SU-DHL-6 (cell line): ENCODE results near the gene CAMK1D.

Experiments used
- H2AFZ ChIP-seq: fragments of 200-600 bp; sonication (generic); 2 replicates; pipeline ENCODE4 v1.6.1; 2014; ENCODE audit warnings: low read depth, mild to moderate bottlenecking, moderate library complexity, mixed read lengths, antibody characterized with exemption, low read length; ENCODE audit not compliant: severe bottlenecking
- H3F3A ChIP-seq: fragments of 200-600 bp; shearing (Covaris generic); 2 replicates; pipeline ENCODE4 v1.6.0; 2016; ENCODE audit warnings: antibody characterized with exemption, mild to moderate bottlenecking; ENCODE audit not compliant: insufficient read depth
- H3K27ac ChIP-seq: fragments of 200-600 bp; sonication (generic); 2 replicates; pipeline ENCODE4 v1.5.1; 2016; ENCODE audit warnings: low read depth, mild to moderate bottlenecking, low read length, moderate library complexity, mixed read lengths
- H3K27me3 ChIP-seq: fragments of 200-600 bp; sonication (generic), shearing (Covaris generic); 2 replicates; pipeline ENCODE4 v1.6.0; 2014; ENCODE audit warnings: mild to moderate bottlenecking, low read length
- H3K36me3 ChIP-seq: fragments of 200-600 bp; sonication (generic); 2 replicates; pipeline ENCODE4 v1.6.1; 2014; ENCODE audit warnings: mild to moderate bottlenecking, low read length, mixed read lengths
- H3K4me2 ChIP-seq: fragments of 300-600, 200-600 bp; shearing (Covaris generic), sonication (generic); 2 replicates; pipeline ENCODE4 v1.6.0; 2014; ENCODE audit warnings: low read length, low read depth, mild to moderate bottlenecking; ENCODE audit not compliant: poor library complexity, severe bottlenecking
- H3K4me3 ChIP-seq: fragments of 200-600 bp; sonication (generic); 2 replicates; pipeline ENCODE4 v1.5.1; 2014; ENCODE audit warnings: antibody characterized with exemption, low read length, mild to moderate bottlenecking, mixed read lengths; ENCODE audit not compliant: insufficient read depth, poor library complexity, severe bottlenecking
- H3K79me2 ChIP-seq: fragments of 200-600 bp; sonication (generic); 2 replicates; pipeline ENCODE4 v1.6.1; 2014; ENCODE audit warnings: mild to moderate bottlenecking, low read length, moderate library complexity; ENCODE audit not compliant: insufficient read depth
- H3K9ac ChIP-seq: fragments of 200-600 bp; sonication (generic); 2 replicates; pipeline ENCODE4 v1.7.0; 2014; ENCODE audit warnings: mild to moderate bottlenecking, low read length
- H3K9me2 ChIP-seq: fragments of 200-600 bp; sonication (generic); replicated peaks from 2 replicates; pipeline ENCODE4 v1.6.1; 2014; ENCODE audit warnings: low read length; ENCODE audit not compliant: insufficient read depth
- H3K9me3 ChIP-seq: fragments of 200-600 bp; sonication (generic); 2 replicates; pipeline ENCODE4 v1.6.1; 2014; ENCODE audit warnings: low read length, mixed read lengths; ENCODE audit not compliant: insufficient read depth
- H4K20me1 ChIP-seq: fragments of 200-600 bp; sonication (generic); 2 replicates; pipeline ENCODE4 v1.6.1; 2014; ENCODE audit warnings: low read depth, mild to moderate bottlenecking, antibody characterized with exemption, low read length, moderate library complexity, mixed read lengths
- EZH2phosphoT487 ChIP-seq: fragments of 200-600 bp; sonication (generic), shearing (Covaris generic); conservative IDR thresholded peaks from 2 replicates; pipeline ENCODE4 v1.6.1; 2018; ENCODE audit warnings: mild to moderate bottlenecking, antibody characterized with exemption, low read length, moderate library complexity, mixed read lengths
- TF ChIP-seq, protein P1 (sequence below): fragments of 200-600 bp; sonication (generic); IDR thresholded peaks from one replicate; pipeline ENCODE4 v1.5.1; 2017; ENCODE audit warnings: antibody characterized with exemption, mild to moderate bottlenecking, low read length, moderate library complexity; ENCODE audit not compliant: insufficient read depth, poor library complexity, severe bottlenecking

The CAMK1D gene

DNA sequence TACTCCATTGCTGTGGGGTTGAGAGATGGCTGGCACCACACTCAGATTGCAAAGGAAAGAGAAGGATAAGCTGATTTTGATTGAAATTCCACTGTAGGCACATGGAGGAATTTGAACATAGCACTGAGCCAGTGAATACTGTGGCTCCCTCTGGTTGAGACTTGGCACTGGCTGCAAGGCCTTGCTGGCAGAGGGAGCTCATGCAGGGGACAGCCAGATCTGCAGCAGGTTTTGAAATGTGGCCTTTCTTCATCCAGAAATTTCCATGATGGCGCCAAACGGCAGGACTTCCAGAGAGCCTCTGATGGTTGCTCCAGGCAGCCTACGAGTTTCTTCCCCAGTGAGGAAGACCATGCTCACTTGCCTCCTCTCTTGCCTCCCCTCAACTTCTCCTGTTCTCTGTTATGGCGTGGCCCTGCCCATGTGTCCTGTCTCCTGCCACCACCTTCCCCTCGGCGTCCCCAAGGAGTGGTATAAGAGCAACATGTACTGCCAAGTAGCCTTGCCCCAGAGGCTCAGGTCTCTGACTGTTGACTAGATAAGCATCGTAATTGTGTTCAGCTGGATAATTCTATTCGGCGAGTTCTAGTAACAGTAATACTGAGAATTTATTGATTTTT is 386.6 kb downstream of the CAMK1D start:
- Histone ChIP-seq H3K9me3 (no peaks in the 10 kb centered on the region), H2AFZ (no peak overlapping the region), H3K9me2 (no peaks in the 10 kb centered on the region), H3K79me2 (peaks cover 9% of the 10 kb centered on the region), H3K36me3 (no peaks in the 10 kb centered on the region), H4K20me1 (no peaks in the 10 kb centered on the region), H3K27ac (no peak overlapping the region), H3K4me3 (no peak overlapping the region), H3K4me2 (no peak overlapping the region), H3K27me3 (no peaks in the 10 kb centered on the region), H3F3A (peaks cover 4% of the 10 kb centered on the region; the same call in 1 of the 2 replicates), H3K9ac (no peak overlapping the region)
- no peak for TF ChIP-seq EZH2phosphoT487
- TF ChIP-seq, protein P1, sequence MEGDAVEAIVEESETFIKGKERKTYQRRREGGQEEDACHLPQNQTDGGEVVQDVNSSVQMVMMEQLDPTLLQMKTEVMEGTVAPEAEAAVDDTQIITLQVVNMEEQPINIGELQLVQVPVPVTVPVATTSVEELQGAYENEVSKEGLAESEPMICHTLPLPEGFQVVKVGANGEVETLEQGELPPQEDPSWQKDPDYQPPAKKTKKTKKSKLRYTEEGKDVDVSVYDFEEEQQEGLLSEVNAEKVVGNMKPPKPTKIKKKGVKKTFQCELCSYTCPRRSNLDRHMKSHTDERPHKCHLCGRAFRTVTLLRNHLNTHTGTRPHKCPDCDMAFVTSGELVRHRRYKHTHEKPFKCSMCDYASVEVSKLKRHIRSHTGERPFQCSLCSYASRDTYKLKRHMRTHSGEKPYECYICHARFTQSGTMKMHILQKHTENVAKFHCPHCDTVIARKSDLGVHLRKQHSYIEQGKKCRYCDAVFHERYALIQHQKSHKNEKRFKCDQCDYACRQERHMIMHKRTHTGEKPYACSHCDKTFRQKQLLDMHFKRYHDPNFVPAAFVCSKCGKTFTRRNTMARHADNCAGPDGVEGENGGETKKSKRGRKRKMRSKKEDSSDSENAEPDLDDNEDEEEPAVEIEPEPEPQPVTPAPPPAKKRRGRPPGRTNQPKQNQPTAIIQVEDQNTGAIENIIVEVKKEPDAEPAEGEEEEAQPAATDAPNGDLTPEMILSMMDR: no peak

DNA sequence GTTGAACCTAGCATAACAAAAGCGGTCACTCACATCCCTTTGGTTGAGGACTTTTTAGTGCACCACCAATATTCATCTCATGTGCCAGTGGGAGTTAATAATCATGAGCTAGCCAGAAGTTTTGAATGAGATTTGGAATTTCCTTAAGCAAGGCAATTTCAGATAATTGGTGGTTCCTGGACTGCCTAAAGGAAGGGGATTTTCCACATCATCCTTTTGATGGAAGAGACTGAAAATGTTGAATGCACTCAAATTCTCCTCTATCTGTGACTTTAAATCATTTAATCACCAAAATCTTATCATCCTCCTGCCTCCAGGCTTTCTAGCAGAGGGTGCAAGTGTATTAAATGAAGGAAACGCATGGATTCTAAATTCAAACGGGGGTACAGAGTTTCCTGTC is 391.5 kb downstream of the CAMK1D start:
- Histone ChIP-seq H3K4me2 (no peak overlapping the region), H3K27ac (no peak overlapping the region), H3K27me3 (no peaks in the 10 kb centered on the region), H3K79me2 (peaks cover 9% of the 10 kb centered on the region), H3F3A (no peaks in the 10 kb centered on the region), H3K9me2 (no peaks in the 10 kb centered on the region), H2AFZ (no peak overlapping the region), H3K9me3 (no peaks in the 10 kb centered on the region), H3K4me3 (no peak overlapping the region), H4K20me1 (no peaks in the 10 kb centered on the region), H3K36me3 (no peaks in the 10 kb centered on the region), H3K9ac (no peak overlapping the region)
- no peak for TF ChIP-seq EZH2phosphoT487
- TF ChIP-seq, protein P1: no peak

DNA sequence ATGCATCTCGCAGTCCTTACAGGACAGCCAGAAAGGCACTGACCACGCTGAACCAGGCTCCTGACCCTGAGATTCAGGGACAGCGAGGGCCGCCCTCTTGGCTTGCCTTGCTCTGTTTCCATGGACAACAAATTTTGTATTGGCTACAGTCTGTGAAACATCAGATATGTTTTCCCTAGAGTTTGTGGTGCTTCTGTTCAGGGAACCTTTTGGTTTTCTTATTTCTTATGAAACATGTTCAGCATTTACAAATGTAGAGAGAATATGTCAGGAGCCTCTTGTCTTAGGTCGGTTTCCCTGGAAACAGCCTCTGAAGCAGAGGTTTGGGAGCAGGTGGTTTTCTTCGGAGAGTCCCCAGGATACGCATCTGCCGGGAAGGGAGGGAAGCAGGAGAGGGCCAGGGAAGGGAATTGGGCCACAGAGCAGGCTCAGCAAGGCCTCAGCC is 392.0 kb downstream of the CAMK1D start:
- Histone ChIP-seq H2AFZ (no peak overlapping the region), H3K9ac (no peak overlapping the region), H3F3A (no peaks in the 10 kb centered on the region), H3K79me2 (peaks cover 6% of the 10 kb centered on the region), H4K20me1 (no peaks in the 10 kb centered on the region), H3K9me3 (no peaks in the 10 kb centered on the region), H3K27ac (no peak overlapping the region), H3K9me2 (no peaks in the 10 kb centered on the region), H3K4me3 (no peak overlapping the region), H3K4me2 (no peak overlapping the region), H3K27me3 (no peaks in the 10 kb centered on the region), H3K36me3 (no peaks in the 10 kb centered on the region)
- no peak for TF ChIP-seq EZH2phosphoT487
- TF ChIP-seq, protein P1: no peak
